SK-N-SH (cell line): ENCODE results near the gene SHC3. TPM values are rescaled to one million over a fixed set of nuclear protein-coding genes. Genes with fewer than 3 reads are reported as not detected.

Source experiments
- CTCF ChIA-PET: fragments of 300-600, 350-600 bp; formaldehyde crosslinking; extraction: SDS; loops from one replicate; lab custom pipeline; 2021; lab: Yijun Ruan, JAX
- POLR2A ChIA-PET: fragments of 350-600 bp; sonication (Branson Sonifier 250); formaldehyde crosslinking; extraction: SDS; loops from one replicate; lab custom pipeline; 2020; ENCODE audit warnings: antibody characterized with exemption, inconsistent platforms; lab: Yijun Ruan, JAX
- DNase-seq: peaks from one replicate; pipeline ENCODE4 v3.0.0; 2012
- H2AFZ ChIP-seq: fragments of 200-600 bp; sonication (generic); 2 replicates; pipeline ENCODE4 v1.8.1; 2016; ENCODE audit warnings: antibody characterized with exemption, mild to moderate bottlenecking, low read depth
- H3F3A ChIP-seq: fragments of 200-600 bp; sonication (generic); replicated peaks from 2 replicates; pipeline ENCODE3; 2016; ENCODE audit warnings: antibody characterized with exemption, mild to moderate bottlenecking; ENCODE audit not compliant: insufficient read depth
- H3K27ac ChIP-seq, 2 experiments: fragments of 200-500 bp in 1 of 2; fragments of 200-600 bp in 1 of 2; sonication (Bioruptor generic) in 1 of 2; sonication (generic), shearing (Covaris generic) in 1 of 2; 2 replicates each; pipeline versions ENCODE4 v1.5.1 to v1.6.1; 2014 to 2016; ENCODE audit warnings: low read depth in 2 of 2, inconsistent platforms in 1 of 2, low read length in 1 of 2, mild to moderate bottlenecking in 1 of 2, mixed read lengths in 1 of 2
- H3K27me3 ChIP-seq: fragments of 200-600 bp; sonication (generic), shearing (Covaris generic); 2 replicates; pipeline ENCODE4 v1.6.1; 2016; ENCODE audit warnings: mixed run types; ENCODE audit not compliant: insufficient read depth
- H3K36me3 ChIP-seq, 2 experiments: fragments of 200-500 bp in 1 of 2; fragments of 200-600 bp in 1 of 2; sonication (Bioruptor generic) in 1 of 2; sonication (generic) in 1 of 2; replicated peaks in 1 of 2; 2 replicates each; pipeline versions ENCODE3 to v1.5.1; 2014 to 2016; ENCODE audit warnings: low read length in 1 of 2, mild to moderate bottlenecking in 1 of 2; ENCODE audit not compliant: insufficient read depth in 2 of 2, control insufficient read depth in 1 of 2
- H3K4me1 ChIP-seq, 2 experiments: fragments of 200-500 bp in 1 of 2; fragments of 200-600 bp in 1 of 2; sonication (Bioruptor generic) in 1 of 2; sonication (generic), shearing (Covaris generic) in 1 of 2; 2 replicates each; pipeline versions ENCODE4 v1.5.1 to v1.6.1; 2014 to 2016; ENCODE audit warnings: low read depth in 1 of 2, low read length in 1 of 2, mixed run types in 1 of 2; ENCODE audit not compliant: insufficient read depth in 2 of 2, control insufficient read depth in 1 of 2
- H3K4me2 ChIP-seq: fragments of 200-600 bp; sonication (generic), shearing (Covaris generic); 2 replicates; pipeline ENCODE4 v1.6.1; 2017; ENCODE audit warnings: mixed run types
- H3K4me3 ChIP-seq, 2 experiments: fragments of 200-500 bp in 1 of 2; fragments of 200-600 bp in 1 of 2; sonication (Bioruptor generic) in 1 of 2; sonication (generic), shearing (Covaris generic) in 1 of 2; 2 replicates each; pipeline versions ENCODE4 v1.5.1 to v1.8.1; 2014 to 2016; ENCODE audit warnings: low read depth in 2 of 2, inconsistent platforms in 1 of 2, low read length in 1 of 2, mild to moderate bottlenecking in 1 of 2, mixed read lengths in 1 of 2, moderate library complexity in 1 of 2
- H3K79me2 ChIP-seq: fragments of 200-600 bp; sonication (generic); 2 replicates; pipeline ENCODE4 v1.8.1; 2017; ENCODE audit warnings: mild to moderate bottlenecking; ENCODE audit not compliant: insufficient read depth
- H3K9ac ChIP-seq: fragments of 200-600 bp; sonication (generic); 2 replicates; pipeline ENCODE4 v1.6.1; 2017; ENCODE audit warnings: mixed run types
- H3K9me2 ChIP-seq: fragments of 200-600 bp; sonication (generic); 2 replicates; pipeline ENCODE4 v1.6.1; 2017; ENCODE audit warnings: mixed run types
- H3K9me3 ChIP-seq: fragments of 200-600 bp; sonication (generic); 2 replicates; pipeline ENCODE4 v1.6.1; 2017; ENCODE audit warnings: mixed run types, mild to moderate bottlenecking, moderate library complexity
- H4K20me1 ChIP-seq: fragments of 200-600 bp; sonication (generic); 2 replicates; pipeline ENCODE4 v1.6.1; 2017; ENCODE audit warnings: mild to moderate bottlenecking, mixed run types; ENCODE audit not compliant: insufficient read depth
- CHD2 ChIP-seq: fragments of 150-350 bp; IDR thresholded peaks from 2 replicates; pipeline ENCODE4 v1.6.1; 2018; ENCODE audit warnings: low read length; ENCODE audit not compliant: partially characterized antibody
- CTCF ChIP-seq: fragments of 200-600 bp; sonication (generic); IDR thresholded peaks from 2 replicates; pipeline ENCODE4 v1.6.1; 2017; ENCODE audit warnings: antibody characterized with exemption, mild to moderate bottlenecking, moderate library complexity
- MXI1 ChIP-seq: IDR thresholded peaks from 2 replicates; pipeline ENCODE4 v1.6.1; 2012; ENCODE audit warnings: mild to moderate bottlenecking, low read depth, low read length, improper control_type of control experiment
- RFX5 ChIP-seq: IDR thresholded peaks from 2 replicates; pipeline ENCODE4 v1.6.1; 2012; ENCODE audit warnings: mild to moderate bottlenecking, improper control_type of control experiment, low read length
- SMC3 ChIP-seq: IDR thresholded peaks from 2 replicates; pipeline ENCODE4 v1.6.1; 2012; ENCODE audit warnings: low read depth, low read length, improper control_type of control experiment
- TCF12 ChIP-seq: IDR thresholded peaks from 2 replicates; pipeline ENCODE4 v1.4.0; 2012
- ZBTB33 ChIP-seq: IDR thresholded peaks from 2 replicates; pipeline ENCODE4 v1.4.0; 2012; ENCODE audit warnings: low read depth, borderline replicate concordance
- WGBS: methylation state at CpG from one replicate; pipeline ENCODE4 v1.1.6; 2017; ENCODE audit warnings: low lambda C conversion rate; 5-methylcytosine and 5-hydroxymethylcytosine counted together
- polyA plus RNA-seq, 3 experiments: library from polyadenylated mRNA; depleted of rRNA; stranded (reverse); fragments of >200 nt; gene quantifications; 2 replicates each; pipeline ENCODE4 v1.2.3, GENCODE V29; 2012

The SHC3 gene
- polyA plus RNA-seq, 1 of the 3 experiments (the other 2 are of a cell fraction): 3.2 TPM

- H3K9ac ChIP-seq: peak overlapping the region; percentile 72
- DNase-seq: no peak
- 25% methylated on average over 4 of the region's 4 CpGs for WGBS
These were observed 899 bp upstream of the SHC3 start for GRCh38 chr9:89179540-89179894.

DNA sequence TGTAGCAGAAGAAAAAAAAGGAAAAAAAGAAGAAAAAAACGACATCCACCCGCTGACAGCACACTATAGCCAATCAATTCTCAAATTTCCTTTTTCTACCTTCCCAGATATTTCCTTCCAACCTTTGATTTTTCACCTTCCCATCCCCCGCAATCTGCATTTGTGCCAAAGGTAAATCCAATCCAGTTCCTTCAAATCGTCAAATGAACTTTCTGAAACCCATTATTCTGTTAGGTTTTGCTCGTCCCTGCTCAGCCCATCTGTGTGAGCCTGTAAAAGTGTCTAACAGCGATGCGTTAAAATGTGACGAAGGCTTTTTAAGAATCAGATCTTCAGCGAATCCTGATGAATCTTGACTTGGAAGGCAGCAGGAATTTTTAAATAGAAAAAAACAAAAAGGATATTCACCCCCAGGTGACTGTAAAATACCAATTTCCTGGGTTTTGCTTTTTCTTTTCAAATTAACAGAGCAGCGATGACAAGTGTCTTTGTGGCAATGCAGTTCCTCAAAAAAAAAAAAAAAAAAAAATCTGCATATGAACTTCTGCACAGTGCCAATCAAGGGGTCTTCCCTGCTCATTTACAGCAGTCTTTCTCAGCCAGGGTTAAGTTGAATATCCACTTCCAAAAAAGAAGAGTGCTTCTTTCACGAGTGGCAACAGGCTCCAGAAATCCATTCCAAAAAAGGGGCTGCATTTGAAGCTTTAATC is 367 bp upstream of the SHC3 start:
- ChIA-PET POLR2A (interaction anchor here (1.0 to 2.2 kb wide), 3 partner anchors 100 to 133 kb away, joined by 3 to 10 read pairs (median 7); partner anchors contain the start of gene CKS2), CTCF (interaction anchor here (1.2 to 9.2 kb wide), 3 partner anchors 11 to 101 kb away, joined by 4 to 64 read pairs (median 4); no protein-coding TSS in a partner anchor)
- Histone ChIP-seq H4K20me1 (no peaks in the 10 kb centered on the region), H3K4me2 (peak overlapping the region; percentile 81), H2AFZ (peak overlapping the region; percentile 47; the same call in 1 of the 2 replicates), H3K9me3 (no peaks in the 10 kb centered on the region), H3K9ac (peak overlapping the region; percentile 72), H3K27ac (peak overlapping the region; percentile 94 to 96), H3F3A (peaks cover 17% of the 10 kb centered on the region), H3K9me2 (no peaks in the 10 kb centered on the region), H3K4me3 (peak overlapping the region; percentile 69 to 70), H3K36me3 (no peaks in the 10 kb centered on the region), H3K79me2 (peaks cover 52% of the 10 kb centered on the region), H3K27me3 (no peaks in the 10 kb centered on the region)
- no peak for DNase-seq
- 63% methylated on average over 11 of the region's 11 CpGs for WGBS
- TF ChIP-seq RFX5 (no peak), CHD2 (peak; percentile 13), SMC3 (no peak), MXI1 (0 out of 2 replicates have a peak, but pooled peaks have one; percentile 26)
- TF ChIP-seq, all 33 proteins: peak for 2
- H3K4me1 ChIP-seq: peaks cover 24 to 32% of the 10 kb centered on the region in 2 experiments

More at GRCh38 chr9:89179540-89179894, 899 bp upstream of the SHC3 start:
- TF ChIP-seq CTCF: peak; percentile 20; the same call in 1 of the 2 replicates
- TF ChIP-seq TCF12: no peak
- TF ChIP-seq ZBTB33: no peak
- Histone ChIP-seq H3K4me1 (peaks cover 24 to 32% of the 10 kb centered on the region in 2 experiments), H3F3A (peaks cover 17% of the 10 kb centered on the region), H3K4me2 (peak overlapping the region; percentile 81), H3K27me3 (no peaks in the 10 kb centered on the region), H3K27ac (peak overlapping the region; percentile 94 to 96), H4K20me1 (no peaks in the 10 kb centered on the region), H3K79me2 (peaks cover 47% of the 10 kb centered on the region), H3K4me3 (peak overlapping the region; percentile 49 to 69), H3K36me3 (no peaks in the 10 kb centered on the region), H3K9me3 (no peaks in the 10 kb centered on the region), H3K9me2 (no peaks in the 10 kb centered on the region), H2AFZ (peak overlapping the region; percentile 47)
- ChIA-PET POLR2A (interaction anchor here (1.0 to 2.2 kb wide), 3 partner anchors 100 to 133 kb away, joined by 3 to 10 read pairs (median 7); partner anchors contain the start of gene CKS2), CTCF (interaction anchor here (1.2 to 9.2 kb wide), 3 partner anchors 11 to 100 kb away, joined by 4 to 64 read pairs (median 4); no protein-coding TSS in a partner anchor)
